Muscle layer of duodenum (tissue), 2 donors: Measurements from ENCODE around the gene ZSCAN23.
"Not testable (repeated sequence)": the region's sequence is repeated elsewhere in the genome, so short reads cannot be mapped to it uniquely, and the experiment has no call there.

Experiments
- H3K27ac ChIP-seq: one replicate; pipeline ENCODE4 v1.7.0; 2013; ENCODE audit warnings: mild to moderate bottlenecking, low read length
- H3K27me3 ChIP-seq: one replicate; pipeline ENCODE4 v1.7.0; 2013; ENCODE audit warnings: low read depth, mild to moderate bottlenecking, control low read depth, low read length
- H3K36me3 ChIP-seq, 2 donors: one replicate each; pipeline ENCODE4 v1.7.0; 2013; ENCODE audit warnings: low read length in 2 of 2, control low read depth in 1 of 2, mild to moderate bottlenecking in 1 of 2; ENCODE audit not compliant: insufficient read depth in 2 of 2, control insufficient read depth in 1 of 2
- H3K4me1 ChIP-seq, 2 donors: one replicate each; pipeline ENCODE4 v1.7.0; 2013; ENCODE audit warnings: low read length in 2 of 2, mild to moderate bottlenecking in 2 of 2, control low read depth in 1 of 2, moderate library complexity in 1 of 2; ENCODE audit not compliant: insufficient read depth in 2 of 2, control insufficient read depth in 1 of 2
- H3K4me3 ChIP-seq, 2 donors: one replicate each; pipeline ENCODE4 v1.7.0; 2013; ENCODE audit warnings: low read length in 2 of 2, low read depth in 1 of 2, mild to moderate bottlenecking in 1 of 2
- H3K9me3 ChIP-seq, 2 donors: one replicate each; pipeline ENCODE4 v1.7.0; 2013; ENCODE audit warnings: low read length in 2 of 2, control low read depth in 1 of 2, mild to moderate bottlenecking in 1 of 2; ENCODE audit not compliant: control insufficient read depth in 1 of 2
- donor health status: healthy.

Gene ZSCAN23

GRCh38 chr6:28433119-28433518 is 10.2 kb downstream of the ZSCAN23 start:
- Histone ChIP-seq H3K36me3 (peaks cover 0 to 7% of the 10 kb centered on the region in 2 donors), H3K27me3 (no peaks in the 10 kb centered on the region), H3K27ac (no peak overlapping the region), H3K9me3 (no peaks in the 10 kb centered on the region), H3K4me3 (no peak overlapping the region), H3K4me1 (no peaks in the 10 kb centered on the region)

GRCh38 chr6:28429781-28430180 is 13.5 kb downstream of the ZSCAN23 start:
- H3K27me3 ChIP-seq, result no peaks in the 10 kb centered on the region
- no peak overlapping the region for H3K4me3 ChIP-seq
- H3K36me3 ChIP-seq, result peaks cover 0 to 10% of the 10 kb centered on the region in 2 donors
- no peaks in the 10 kb centered on the region for H3K4me1 ChIP-seq
- H3K27ac ChIP-seq, result no peak overlapping the region
- H3K9me3 ChIP-seq, result no peaks in the 10 kb centered on the region

- peaks cover 0 to 15% of the 10 kb centered on the region in 2 donors for H3K36me3 ChIP-seq
- no peak overlapping the region for H3K4me3 ChIP-seq
- no peaks in the 10 kb centered on the region for H3K27me3 ChIP-seq
- no peaks in the 10 kb centered on the region for H3K4me1 ChIP-seq
- H3K9me3 ChIP-seq, result no peaks in the 10 kb centered on the region
- H3K27ac ChIP-seq, result no peak overlapping the region
Measured at GRCh38 chr6:28425944-28426541, 17.2 kb downstream of the ZSCAN23 start.

- no peaks in the 10 kb centered on the region for H3K9me3 ChIP-seq
- H3K36me3 ChIP-seq, result peaks cover 0 to 13% of the 10 kb centered on the region in 2 donors
- H3K27me3 ChIP-seq, result no peaks in the 10 kb centered on the region
- no peak overlapping the region for H3K4me3 ChIP-seq
- H3K27ac ChIP-seq, result no peak overlapping the region
- no peaks in the 10 kb centered on the region for H3K4me1 ChIP-seq
Measured at GRCh38 chr6:28424163-28424562, 19.1 kb downstream of the ZSCAN23 start.

GRCh38 chr6:28423546-28423945 is 19.7 kb downstream of the ZSCAN23 start:
- Histone ChIP-seq H3K27me3 (no peaks in the 10 kb centered on the region), H3K27ac (no peak overlapping the region), H3K9me3 (no peaks in the 10 kb centered on the region), H3K4me3 (no peak overlapping the region), H3K36me3 (peaks cover 0 to 13% of the 10 kb centered on the region in 2 donors), H3K4me1 (no peaks in the 10 kb centered on the region)

- no peaks in the 10 kb centered on the region for H3K36me3 ChIP-seq
- no peak overlapping the region for H3K27ac ChIP-seq
- H3K4me1 ChIP-seq, result no peaks in the 10 kb centered on the region
- H3K4me3 ChIP-seq, result no peak overlapping the region
- no peaks in the 10 kb centered on the region for H3K27me3 ChIP-seq
- no peaks in the 10 kb centered on the region for H3K9me3 ChIP-seq
Measured at GRCh38 chr6:28413681-28414080, 29.6 kb downstream of the ZSCAN23 start.

- no peaks in the 10 kb centered on the region for H3K4me1 ChIP-seq
- H3K27ac ChIP-seq, result no peak overlapping the region
- no peaks in the 10 kb centered on the region for H3K9me3 ChIP-seq
- H3K27me3 ChIP-seq, result peaks cover 7% of the 10 kb centered on the region
- no peaks in the 10 kb centered on the region for H3K36me3 ChIP-seq
- H3K4me3 ChIP-seq, result no peak overlapping the region
Measured at GRCh38 chr6:28410767-28411166, 32.5 kb downstream of the ZSCAN23 start.

GRCh38 chr6:28408076-28408802 is 35.1 kb downstream of the ZSCAN23 start:
- Histone ChIP-seq H3K27me3 (peaks cover 7% of the 10 kb centered on the region), H3K27ac (no peak overlapping the region), H3K4me1 (no peaks in the 10 kb centered on the region), H3K4me3 (no peak overlapping the region), H3K9me3 (no peaks in the 10 kb centered on the region), H3K36me3 (no peaks in the 10 kb centered on the region)

- no peaks in the 10 kb centered on the region for H3K9me3 ChIP-seq
- H3K4me1 ChIP-seq, result no peaks in the 10 kb centered on the region
- H3K36me3 ChIP-seq, result no peaks in the 10 kb centered on the region
- no peak overlapping the region for H3K27ac ChIP-seq
- H3K4me3 ChIP-seq, result no peak overlapping the region
- peaks cover 7% of the 10 kb centered on the region for H3K27me3 ChIP-seq
Measured at GRCh38 chr6:28407401-28407800, 35.9 kb downstream of the ZSCAN23 start.

- not testable (repeated sequence) for H3K9me3 ChIP-seq, H3K4me3 ChIP-seq, H3K36me3 ChIP-seq, H3K27me3 ChIP-seq, H3K4me1 ChIP-seq, H3K27ac ChIP-seq
Measured at GRCh38 chr6:28403923-28404322, 39.4 kb downstream of the ZSCAN23 start.

GRCh38 chr6:28402197-28402596 is 41.1 kb downstream of the ZSCAN23 start:
- H3K27ac ChIP-seq, result no peak overlapping the region
- no peak overlapping the region for H3K4me3 ChIP-seq
- H3K4me1 ChIP-seq, result peaks cover 0 to 16% of the 10 kb centered on the region in 2 donors
- H3K36me3 ChIP-seq, result no peaks in the 10 kb centered on the region
- peaks cover 3% of the 10 kb centered on the region for H3K27me3 ChIP-seq
- no peaks in the 10 kb centered on the region for H3K9me3 ChIP-seq

- Histone ChIP-seq H3K4me1 (peaks cover 0 to 19% of the 10 kb centered on the region in 2 donors), H3K9me3 (no peaks in the 10 kb centered on the region), H3K36me3 (peaks cover 0 to 7% of the 10 kb centered on the region in 2 donors), H3K4me3 (no peak overlapping the region), H3K27me3 (no peaks in the 10 kb centered on the region), H3K27ac (no peak overlapping the region)
Measured at GRCh38 chr6:28401172-28401571, 42.1 kb downstream of the ZSCAN23 start.
